T1000 (cell line): Measurements from ENCODE around the gene TCEANC2.

Experiments
- DNase-seq: peaks from one replicate; lab custom pipeline; 2025; ENCODE audit warnings: mixed read lengths; lab: John Stamatoyannopoulos, UW

The TCEANC2 gene

GRCh38 chr1:54136269-54136896, 83.0 kb downstream of the TCEANC2 start:
- DNase-seq = no peak

DNA sequence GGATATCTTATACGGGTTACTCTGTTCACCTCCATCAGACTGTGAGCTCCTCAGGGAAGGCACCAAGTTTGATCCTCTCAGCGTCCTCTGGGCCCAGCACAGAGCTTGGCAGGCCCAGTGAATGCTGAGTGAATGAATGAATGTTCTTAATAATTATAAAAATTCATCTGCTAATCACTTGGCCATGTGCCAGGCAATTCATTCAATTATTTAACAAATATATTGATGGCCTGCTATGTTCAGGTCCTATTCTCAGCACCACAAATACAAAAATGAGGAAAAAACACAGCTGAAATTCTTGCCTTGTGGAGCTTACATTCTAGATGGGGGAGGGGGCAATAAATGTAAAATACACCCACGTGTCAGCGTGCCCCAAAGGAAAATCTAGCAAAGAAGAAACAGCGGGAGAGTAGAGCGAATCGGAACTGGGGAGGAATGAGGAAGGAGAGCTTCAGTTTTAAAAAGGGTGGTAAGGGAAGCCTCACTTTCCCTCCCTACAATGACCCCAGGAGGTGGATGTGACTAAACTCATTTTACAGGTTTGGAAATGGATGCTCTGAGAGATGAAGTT, 83.6 kb downstream of the TCEANC2 start:
- DNase-seq = no peak

- DNase-seq = peak; percentile 42
These were observed 84.2 kb downstream of the TCEANC2 start for GRCh38 chr1:54137534-54138061.

GRCh38 chr1:54138994-54139393, 85.6 kb downstream of the TCEANC2 start:
- DNase-seq = no peak

GRCh38 chr1:54139711-54140110, 86.3 kb downstream of the TCEANC2 start:
- no peak for DNase-seq

GRCh38 chr1:54142146-54142900, 88.9 kb downstream of the TCEANC2 start:
- DNase-seq = no peak

GRCh38 chr1:54144366-54144765, 91.0 kb downstream of the TCEANC2 start:
- DNase-seq = no peak

DNA sequence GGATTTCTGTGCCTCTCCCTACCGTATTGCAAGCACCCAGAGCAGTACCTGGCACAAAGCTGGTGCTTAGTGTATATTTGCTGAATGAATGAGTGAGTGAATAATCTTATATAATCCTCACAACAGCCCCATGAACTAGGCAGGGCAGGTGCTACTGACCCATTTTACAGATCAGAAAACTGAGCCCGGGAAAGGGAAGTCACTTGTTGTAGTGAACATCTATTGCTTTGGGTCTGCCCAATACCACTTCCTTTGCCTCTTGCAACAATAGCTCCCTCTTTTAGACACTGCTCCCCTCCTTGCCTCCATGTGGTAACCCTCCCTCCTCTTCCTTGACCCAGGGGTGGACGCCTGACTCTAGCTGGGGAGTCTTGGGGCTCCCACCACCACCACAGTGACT, 96.3 kb downstream of the TCEANC2 start:
- DNase-seq = no peak

GRCh38 chr1:54151013-54151412, 97.6 kb downstream of the TCEANC2 start:
- DNase-seq = no peak

- DNase-seq = no peak
These were observed 99.3 kb downstream of the TCEANC2 start, which contains the start of gene CDCP2 for GRCh38 chr1:54152696-54153095. TSS of gene CDCP2 (minus strand) at chr1:54153000. CDS start at chr1:54152922, 78 bp downstream.

DNA sequence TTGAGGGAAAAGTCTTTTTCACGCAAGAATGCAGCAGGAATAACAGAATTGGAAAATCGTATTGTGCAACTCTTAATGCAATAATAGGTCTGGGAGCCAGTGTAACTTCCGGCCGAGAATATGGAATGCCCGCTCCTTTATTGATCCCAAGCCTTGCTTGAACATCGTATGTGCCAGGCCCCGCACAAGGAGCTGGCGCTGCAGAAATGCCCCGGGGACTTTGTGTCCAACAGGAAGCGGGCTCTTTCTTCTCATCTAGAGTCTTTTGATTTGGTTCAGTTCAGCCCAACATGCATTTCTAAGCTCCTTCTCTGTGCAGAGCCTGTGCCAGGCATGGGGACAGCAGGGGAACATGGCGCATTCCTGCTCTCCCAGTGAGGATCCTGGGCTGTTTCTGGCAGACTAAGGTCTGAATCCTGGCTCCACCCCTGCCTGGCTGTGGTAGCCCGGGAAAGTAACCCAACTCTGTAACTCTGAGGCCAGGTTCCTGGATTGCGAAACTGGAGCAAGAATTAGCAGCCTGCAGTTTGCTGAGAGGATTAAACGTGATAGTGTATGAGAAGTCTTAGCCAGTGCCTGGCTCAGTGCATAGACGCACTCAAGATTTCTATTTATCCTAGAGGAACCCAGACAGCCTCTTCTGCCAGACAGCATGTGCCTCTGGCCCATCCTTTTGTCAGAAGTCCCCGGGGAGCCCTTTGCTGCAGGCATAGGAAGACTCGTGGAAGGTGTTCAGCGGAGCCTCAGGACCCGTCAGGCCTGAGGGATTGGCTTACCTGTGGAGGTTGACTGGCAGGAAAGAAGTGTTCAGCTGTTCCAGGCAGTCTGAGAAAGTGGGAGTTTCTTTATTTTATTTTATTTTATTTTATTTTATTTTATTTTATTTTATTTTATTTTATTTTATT, 100.4 kb downstream of the TCEANC2 start:
- DNase-seq = peak; percentile 3
